Neural progenitor cell (in vitro differentiated cells): Measurements from ENCODE around the gene CCDC8.

Experiments
- CTCF ChIP-seq: fragments of 200-600 bp; sonication (generic); IDR thresholded peaks from 2 replicates; pipeline ENCODE4 v1.5.1; 2017; ENCODE audit warnings: antibody characterized with exemption, mild to moderate bottlenecking
- EZH2 ChIP-seq: fragments of 200-600 bp; sonication (generic); IDR thresholded peaks from 2 replicates; pipeline ENCODE4 v1.6.1; 2017; ENCODE audit warnings: antibody characterized with exemption, mild to moderate bottlenecking, moderate library complexity
- EZH2phosphoT487 ChIP-seq: fragments of 200-600 bp; sonication (generic); IDR thresholded peaks from 2 replicates; pipeline ENCODE4 v1.6.1; 2017; ENCODE audit warnings: antibody characterized with exemption

GRCh38 chr19:46378268-46378667, 35.1 kb downstream of the CCDC8 start:
- TF ChIP-seq CTCF (no peak), EZH2 (no peak), EZH2phosphoT487 (no peak)
